Measurements from ENCODE around the gene TPPP3. TPM values are rescaled to one million over a fixed set of nuclear protein-coding genes. Genes with fewer than 3 reads are reported as not detected.

The TPPP3 gene
- polyA plus RNA-seq, 4 donors: 10.3 to 34.8 (median 22.2) TPM

- no peak for DNase-seq
- Histone ChIP-seq H3K4me1 (ENCODE audit: control insufficient read depth in 3 of 3, insufficient read depth in 2 of 3, low read depth in 1 of 3, low read length in 2 of 3) (peaks cover 0 to 2% (median 0%) of the 10 kb centered on the region in 3 donors), H3K27ac (ENCODE audit: low read depth in 1 of 3, low read length in 2 of 3) (no peak overlapping the region), H3K9me3 (ENCODE audit: control insufficient read depth in 2 of 2, insufficient read depth in 1 of 2, low read depth in 1 of 2, low read length in 1 of 2) (no peaks in the 10 kb centered on the region), H3K36me3 (ENCODE audit: control insufficient read depth in 3 of 3, insufficient read depth in 2 of 3, low read depth in 1 of 3, low read length in 3 of 3) (no peaks in the 10 kb centered on the region), H3K27me3 (ENCODE audit: control insufficient read depth in 3 of 3, insufficient read depth in 3 of 3, low read length in 3 of 3) (no peaks in the 10 kb centered on the region), H3K4me3 (ENCODE audit: low read depth in 1 of 3, low read length in 3 of 3) (no peak overlapping the region)
- no peak for FAIRE-seq
- WGBS, 3 donors: 92 to 94% (median 93%) methylated on average over 4 of the region's 4 CpGs
These were observed 50.7 kb downstream of the TPPP3 start for GRCh38 chr16:67342616-67343015.

GRCh38 chr16:67341250-67341649 is 52.0 kb downstream of the TPPP3 start:
- Histone ChIP-seq H3K9me3 (ENCODE audit: control insufficient read depth in 2 of 2, insufficient read depth in 1 of 2, low read depth in 1 of 2, low read length in 1 of 2) (no peaks in the 10 kb centered on the region), H3K36me3 (ENCODE audit: control insufficient read depth in 3 of 3, insufficient read depth in 2 of 3, low read depth in 1 of 3, low read length in 3 of 3) (no peaks in the 10 kb centered on the region), H3K4me3 (ENCODE audit: low read depth in 1 of 3, low read length in 3 of 3) (no peak overlapping the region), H3K4me1 (ENCODE audit: control insufficient read depth in 3 of 3, insufficient read depth in 2 of 3, low read depth in 1 of 3, low read length in 2 of 3) (peaks cover 0 to 2% (median 0%) of the 10 kb centered on the region in 3 donors), H3K27ac (ENCODE audit: low read depth in 1 of 3, low read length in 2 of 3) (no peak overlapping the region), H3K27me3 (ENCODE audit: control insufficient read depth in 3 of 3, insufficient read depth in 3 of 3, low read length in 3 of 3) (no peaks in the 10 kb centered on the region)
- FAIRE-seq (no peak), DNase-seq (no peak)
- WGBS, 3 donors: 84 to 94% (median 88%) methylated on average over 3 of the region's 3 CpGs

Other genes starting within 250 kb of the TPPP3 start
- 1 to 10 TPM in 3 of 4 donors, under 1 TPM in 1; 0.89 to 4.9 (median 2.6) TPM for gene B3GNT9, start 242.5 kb downstream of the TPPP3 start, polyA plus RNA-seq
- 10 to 100 TPM; 16.6 to 37.8 (median 23.6) TPM for gene TRADD, start 233.6 kb downstream of the TPPP3 start, polyA plus RNA-seq
- gene FBXL8, start 233.5 kb downstream of the TPPP3 start, polyA plus RNA-seq: 10 to 100 TPM in 1 of 4 donors, 1 to 10 TPM in 3; 5.8 to 13.1 (median 6.9) TPM
- 10 to 100 TPM in 1 of 4 donors, 1 to 10 TPM in 3; 4.6 to 15.1 (median 7.6) TPM for gene HSF4, start 228.8 kb downstream of the TPPP3 start, polyA plus RNA-seq
- 10 to 100 TPM in 2 of 4 donors, 1 to 10 TPM in 2; 4.5 to 17.1 (median 9.5) TPM for gene NOL3, start 223.0 kb downstream of the TPPP3 start, polyA plus RNA-seq
- gene MATCAP1, start 209.5 kb downstream of the TPPP3 start, polyA plus RNA-seq: 10 to 100 TPM; 15.7 to 19.0 (median 18.2) TPM
- gene EXOC3L1, start 203.4 kb downstream of the TPPP3 start, polyA plus RNA-seq: 1 to 10 TPM; 1.6 to 7.9 (median 6.0) TPM
- gene E2F4, start 201.3 kb downstream of the TPPP3 start, polyA plus RNA-seq: 10 to 100 TPM; 48.6 to 63.7 (median 58.3) TPM
- 100 to 1,000 TPM in 1 of 4 donors, 10 to 100 TPM in 3; 36.3 to 101 (median 67.4) TPM for gene ELMO3, start 194.4 kb downstream of the TPPP3 start, polyA plus RNA-seq
- gene TMEM208, start 166.4 kb downstream of the TPPP3 start, polyA plus RNA-seq: 100 to 1,000 TPM in 2 of 4 donors, 10 to 100 TPM in 2; 63.0 to 153 (median 102) TPM
- gene FHOD1, start 146.0 kb downstream of the TPPP3 start, polyA plus RNA-seq: 10 to 100 TPM; 12.4 to 19.7 (median 15.8) TPM
- gene SLC9A5, start 144.5 kb downstream of the TPPP3 start, polyA plus RNA-seq: under 1 TPM in 3 of 4 donors, not detected in 1; 0.39 to 0.78 (median 0.54) TPM
- 1 to 10 TPM; 1.6 to 7.9 (median 4.9) TPM for gene PLEKHG4, start 114.0 kb downstream of the TPPP3 start, polyA plus RNA-seq
- gene KCTD19, start 66.8 kb downstream of the TPPP3 start, polyA plus RNA-seq: under 1 TPM in 2 of 4 donors, not detected in 2; 0.01 to 0.19 TPM
- gene LRRC36, start 66.7 kb downstream of the TPPP3 start, polyA plus RNA-seq: 1 to 10 TPM in 1 of 4 donors, under 1 TPM in 1, not detected in 2; 0.87 to 1.9 TPM
- 1 to 10 TPM in 3 of 4 donors, not detected in 1; 1.9 to 5.3 (median 5.2) TPM for gene ZDHHC1, start 23.0 kb upstream of the TPPP3 start, polyA plus RNA-seq
- 100 to 1,000 TPM in 2 of 4 donors, 10 to 100 TPM in 1, 1 to 10 TPM in 1; 9.7 to 166 (median 111) TPM for gene HSD11B2, start 37.6 kb upstream of the TPPP3 start, polyA plus RNA-seq
- 100 to 1,000 TPM in 3 of 4 donors, 10 to 100 TPM in 1; 98.8 to 158 (median 137) TPM for gene ATP6V0D1, start 87.7 kb upstream of the TPPP3 start, polyA plus RNA-seq
- under 1 TPM in 1 of 4 donors, not detected in 3; 0.10 TPM for gene AGRP, start 90.0 kb upstream of the TPPP3 start, polyA plus RNA-seq
- 10 to 100 TPM in 3 of 4 donors, 1 to 10 TPM in 1; 2.9 to 19.1 (median 10.9) TPM for gene RIPOR1, start 135.3 kb upstream of the TPPP3 start, polyA plus RNA-seq
- gene CTCF, start 169.0 kb upstream of the TPPP3 start, polyA plus RNA-seq: 10 to 100 TPM; 23.5 to 45.0 (median 24.2) TPM

Data from small intestine (tissue), 7 donors.